Vagina (tissue), 2 donors: ENCODE measurements around the gene RASA3.
"Not testable (repeated sequence)": the region's sequence is repeated elsewhere in the genome, so short reads cannot be mapped to it uniquely, and the experiment has no call there.

ENCODE experiments used
- CTCF ChIP-seq, 3 experiments: fragments of 450-650 bp in 2 of 3; fragments of 200-600 bp in 1 of 3; sonication (generic) in 1 of 3; IDR thresholded peaks; one replicate each; pipeline ENCODE4 v1.5.1; 2017 to 2019; ENCODE audit warnings: antibody characterized with exemption in 3 of 3, mild to moderate bottlenecking in 2 of 3, moderate library complexity in 2 of 3
- POLR2A ChIP-seq, 2 donors: fragments of 450-650 bp; IDR thresholded peaks; one replicate each; pipeline ENCODE4 v1.6.1; 2017; ENCODE audit warnings: antibody characterized with exemption in 2 of 2, mild to moderate bottlenecking in 2 of 2, moderate library complexity in 2 of 2
- POLR2AphosphoS5 ChIP-seq, 2 donors: sonication (generic); formaldehyde crosslinking; IDR thresholded peaks; one replicate each; pipeline ENCODE4 v1.9.0; 2017; ENCODE audit warnings: antibody characterized with exemption in 2 of 2, mild to moderate bottlenecking in 2 of 2, low read depth in 1 of 2; ENCODE audit not compliant: insufficient read depth in 1 of 2

GRCh38 chr13:114113395-114113794 lies 19.0 kb downstream of the RASA3 start:
- not testable (repeated sequence) for TF ChIP-seq CTCF (IDR thresholded peaks at IDR 0.05); POLR2A (IDR thresholded peaks at IDR 0.05); POLR2AphosphoS5 (IDR thresholded peaks at IDR 0.05; ENCODE audit: insufficient read depth in 1 of 2, low read depth in 1 of 2)
